Ascending aorta (tissue), 2 donors: ENCODE data around the gene TMEM121. TPM values are rescaled to one million over a fixed set of nuclear protein-coding genes. Genes with fewer than 3 reads are reported as not detected.
"Not testable (repeated sequence)": the region's sequence is repeated elsewhere in the genome, so short reads cannot be mapped to it uniquely, and the experiment has no call there.

Experiments used
- DNase-seq, 2 donors: peaks; one replicate each; pipeline ENCODE4 v3.0.0-alpha.2; 2019; ENCODE audit warnings: low spot score in 2 of 2
- H3K27ac ChIP-seq, 2 donors: fragments of 200-600 bp; sonication (generic); one replicate each; pipeline ENCODE4 v1.5.1; 2016 to 2017; ENCODE audit warnings: mild to moderate bottlenecking in 1 of 2
- H3K27me3 ChIP-seq: fragments of 200-600 bp; sonication (generic); one replicate; pipeline ENCODE4 v1.5.1; 2017
- H3K36me3 ChIP-seq, 2 donors: fragments of 200-600 bp; sonication (generic); one replicate each; pipeline ENCODE4 v1.5.1; 2016
- H3K4me1 ChIP-seq, 2 donors: fragments of 200-600 bp; sonication (generic); one replicate each; pipeline ENCODE4 v1.5.1; 2016 to 2017; ENCODE audit warnings: mild to moderate bottlenecking in 1 of 2
- H3K4me3 ChIP-seq, 2 donors: fragments of 200-600 bp; sonication (generic); one replicate each; pipeline ENCODE4 v1.5.1; 2016 to 2017; ENCODE audit warnings: mild to moderate bottlenecking in 1 of 2
- H3K9me3 ChIP-seq, 2 donors: fragments of 200-600 bp; sonication (generic); one replicate each; pipeline ENCODE4 v1.5.1; 2016
- intact Hi-C: fragments of 100-400 bp; cut with DNase I; formaldehyde crosslinking; loops from one replicate; pipeline ENCODE4 v1.15.1; 2023
- total RNA-seq: library from RNA; depleted of rRNA; stranded (reverse); fragments of >200 nt; gene quantifications from one replicate; pipeline ENCODE4 v1.1.0, GENCODE V29; 2016
- TF ChIP-seq, protein P1 (sequence below), 3 experiments: fragments of 200-600 bp in 2 of 3; fragments of 450-650 bp in 1 of 3; sonication (generic) in 2 of 3; IDR thresholded peaks; one replicate each; pipeline ENCODE4 v1.5.1; 2016 to 2019; ENCODE audit warnings: antibody characterized with exemption in 3 of 3, mild to moderate bottlenecking in 1 of 3, moderate library complexity in 1 of 3

The TMEM121 gene
- total RNA-seq, 1 donor from 2014 or later: 34.6 TPM

DNA sequence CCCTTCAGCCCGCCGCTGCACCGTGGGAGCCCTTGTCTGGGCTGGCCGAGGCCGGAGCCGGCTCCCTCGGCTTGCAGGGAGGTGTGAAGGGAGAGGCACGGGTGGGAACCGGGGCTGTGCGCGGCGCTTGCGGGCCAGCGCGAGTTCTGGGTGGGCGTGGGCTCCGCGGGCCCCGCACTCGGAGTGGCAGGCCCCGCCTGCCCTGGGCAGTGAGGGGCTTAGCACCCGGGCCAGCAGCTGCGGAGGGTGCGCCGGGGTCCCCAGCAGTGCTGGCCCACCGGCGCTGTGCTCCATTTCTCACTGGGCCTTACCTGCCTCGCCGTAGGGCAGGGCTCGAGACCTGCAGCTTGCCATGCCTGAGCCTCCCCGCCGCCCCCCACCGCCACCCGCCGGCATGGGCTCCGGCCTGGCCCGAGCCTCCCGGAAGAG is 21.4 kb downstream of the TMEM121 start:
- Histone ChIP-seq H3K36me3 (no peaks in the 10 kb centered on the region), H3K4me3 (no peak overlapping the region), H3K27ac (no peak overlapping the region), H3K9me3 (no peaks in the 10 kb centered on the region), H3K27me3 (no peaks in the 10 kb centered on the region), H3K4me1 (no peaks in the 10 kb centered on the region)
- TF ChIP-seq, protein P1, sequence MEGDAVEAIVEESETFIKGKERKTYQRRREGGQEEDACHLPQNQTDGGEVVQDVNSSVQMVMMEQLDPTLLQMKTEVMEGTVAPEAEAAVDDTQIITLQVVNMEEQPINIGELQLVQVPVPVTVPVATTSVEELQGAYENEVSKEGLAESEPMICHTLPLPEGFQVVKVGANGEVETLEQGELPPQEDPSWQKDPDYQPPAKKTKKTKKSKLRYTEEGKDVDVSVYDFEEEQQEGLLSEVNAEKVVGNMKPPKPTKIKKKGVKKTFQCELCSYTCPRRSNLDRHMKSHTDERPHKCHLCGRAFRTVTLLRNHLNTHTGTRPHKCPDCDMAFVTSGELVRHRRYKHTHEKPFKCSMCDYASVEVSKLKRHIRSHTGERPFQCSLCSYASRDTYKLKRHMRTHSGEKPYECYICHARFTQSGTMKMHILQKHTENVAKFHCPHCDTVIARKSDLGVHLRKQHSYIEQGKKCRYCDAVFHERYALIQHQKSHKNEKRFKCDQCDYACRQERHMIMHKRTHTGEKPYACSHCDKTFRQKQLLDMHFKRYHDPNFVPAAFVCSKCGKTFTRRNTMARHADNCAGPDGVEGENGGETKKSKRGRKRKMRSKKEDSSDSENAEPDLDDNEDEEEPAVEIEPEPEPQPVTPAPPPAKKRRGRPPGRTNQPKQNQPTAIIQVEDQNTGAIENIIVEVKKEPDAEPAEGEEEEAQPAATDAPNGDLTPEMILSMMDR (IDR thresholded peaks at IDR 0.05): no peak
- intact Hi-C loops: no loop called here
- no peak for DNase-seq

DNA sequence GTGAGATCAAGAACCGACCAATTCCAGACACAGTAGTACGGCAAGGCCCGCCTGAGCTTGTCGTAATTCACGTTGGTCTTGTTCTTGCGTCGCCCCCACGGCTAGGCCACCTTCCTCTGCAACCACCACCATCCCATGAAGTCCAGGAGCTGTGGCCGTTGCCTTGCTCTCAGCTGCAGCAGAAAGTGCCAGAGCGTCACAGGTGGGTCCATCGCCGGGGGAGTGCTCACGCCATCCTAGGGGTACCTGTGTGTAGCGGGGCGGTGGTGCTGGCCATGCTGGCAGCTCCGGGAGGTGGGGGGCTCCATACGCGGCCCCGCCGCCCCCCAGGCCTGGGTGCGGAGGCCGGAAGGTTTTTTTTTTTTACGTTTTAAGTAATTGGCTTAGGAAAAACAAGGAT is 23.1 kb downstream of the TMEM121 start:
- intact Hi-C loops: no loop called here
- TF ChIP-seq, protein P1 (IDR thresholded peaks at IDR 0.05): no peak
- Histone ChIP-seq H3K27me3 (no peaks in the 10 kb centered on the region), H3K36me3 (no peaks in the 10 kb centered on the region), H3K9me3 (no peaks in the 10 kb centered on the region), H3K27ac (no peak overlapping the region), H3K4me3 (no peak overlapping the region), H3K4me1 (no peaks in the 10 kb centered on the region)
- no peak for DNase-seq

DNA sequence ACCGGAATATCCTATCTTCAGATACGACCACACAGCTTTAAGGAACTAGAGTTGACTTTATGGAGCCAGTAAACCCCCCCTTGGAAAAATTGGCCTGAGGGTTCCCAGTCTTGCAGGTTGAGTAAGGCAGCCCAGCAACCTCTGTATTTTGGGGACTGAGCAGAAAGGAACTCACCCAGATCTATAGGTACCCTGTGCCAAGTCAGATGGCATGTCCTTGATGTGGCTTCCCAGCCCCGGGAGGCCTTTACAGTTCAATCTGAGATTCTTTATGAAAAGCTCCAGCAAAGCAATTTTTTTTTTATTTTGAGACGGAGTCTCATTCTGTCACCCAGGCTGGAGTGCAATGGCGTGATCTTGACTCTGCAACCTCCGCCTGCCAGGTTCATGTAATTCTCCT is 27.6 kb downstream of the TMEM121 start:
- no peaks in the 10 kb centered on the region for H3K9me3 ChIP-seq
- H3K4me3 ChIP-seq: no peak overlapping the region
- H3K36me3 ChIP-seq: no peaks in the 10 kb centered on the region
- no peak for DNase-seq
- TF ChIP-seq, protein P1 (IDR thresholded peaks at IDR 0.05): no peak
- H3K4me1 ChIP-seq: no peaks in the 10 kb centered on the region
- intact Hi-C loops: no loop called here
- no peak overlapping the region for H3K27ac ChIP-seq
- H3K27me3 ChIP-seq: no peaks in the 10 kb centered on the region

DNA sequence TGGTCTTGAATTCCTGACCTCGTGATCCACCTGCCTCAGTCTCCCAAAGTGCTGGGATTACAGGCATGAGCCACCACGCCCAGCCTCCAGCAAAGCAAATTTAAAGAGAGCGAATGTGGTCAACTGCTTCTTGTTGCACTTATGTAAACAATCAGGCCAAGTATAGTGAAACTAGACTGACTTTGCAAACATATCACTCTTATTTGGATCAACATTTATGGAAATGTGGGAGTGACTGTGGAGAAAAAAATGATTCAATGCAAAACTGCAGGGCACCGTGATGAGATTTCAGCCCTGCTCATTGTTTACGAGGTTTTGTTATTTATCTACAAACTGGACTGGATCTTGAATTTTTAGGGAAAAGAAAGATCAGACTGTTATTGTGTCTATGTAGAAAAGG is 28.1 kb downstream of the TMEM121 start:
- TF ChIP-seq, protein P1 (IDR thresholded peaks at IDR 0.05): no peak
- H3K4me3 ChIP-seq: no peak overlapping the region
- DNase-seq: no peak
- no peak overlapping the region for H3K27ac ChIP-seq
- no peaks in the 10 kb centered on the region for H3K27me3 ChIP-seq
- H3K4me1 ChIP-seq: no peaks in the 10 kb centered on the region
- H3K36me3 ChIP-seq: no peaks in the 10 kb centered on the region
- no peaks in the 10 kb centered on the region for H3K9me3 ChIP-seq
- intact Hi-C loops: no loop called here

DNA sequence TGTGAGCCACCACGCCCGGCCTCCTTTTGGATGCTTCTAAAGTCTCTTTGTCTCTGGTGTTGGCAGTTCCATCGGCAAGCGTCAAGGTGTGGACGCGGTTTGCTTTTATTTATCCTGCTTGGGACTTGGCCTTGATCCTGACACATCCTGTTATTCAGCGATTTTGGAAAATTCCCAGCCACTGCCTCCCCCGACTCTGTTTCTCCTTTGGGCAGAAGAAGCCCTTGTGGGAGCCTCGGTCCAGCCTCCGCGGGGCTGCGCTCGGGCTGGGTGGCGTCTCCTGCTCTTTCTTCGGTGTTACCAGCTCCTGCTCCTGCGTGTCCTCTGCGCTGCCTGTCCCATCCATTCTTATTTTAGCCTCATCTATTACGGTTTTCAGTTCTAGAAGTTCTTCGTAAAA is 31.3 kb downstream of the TMEM121 start:
- not testable (repeated sequence) for H3K27ac ChIP-seq

DNA sequence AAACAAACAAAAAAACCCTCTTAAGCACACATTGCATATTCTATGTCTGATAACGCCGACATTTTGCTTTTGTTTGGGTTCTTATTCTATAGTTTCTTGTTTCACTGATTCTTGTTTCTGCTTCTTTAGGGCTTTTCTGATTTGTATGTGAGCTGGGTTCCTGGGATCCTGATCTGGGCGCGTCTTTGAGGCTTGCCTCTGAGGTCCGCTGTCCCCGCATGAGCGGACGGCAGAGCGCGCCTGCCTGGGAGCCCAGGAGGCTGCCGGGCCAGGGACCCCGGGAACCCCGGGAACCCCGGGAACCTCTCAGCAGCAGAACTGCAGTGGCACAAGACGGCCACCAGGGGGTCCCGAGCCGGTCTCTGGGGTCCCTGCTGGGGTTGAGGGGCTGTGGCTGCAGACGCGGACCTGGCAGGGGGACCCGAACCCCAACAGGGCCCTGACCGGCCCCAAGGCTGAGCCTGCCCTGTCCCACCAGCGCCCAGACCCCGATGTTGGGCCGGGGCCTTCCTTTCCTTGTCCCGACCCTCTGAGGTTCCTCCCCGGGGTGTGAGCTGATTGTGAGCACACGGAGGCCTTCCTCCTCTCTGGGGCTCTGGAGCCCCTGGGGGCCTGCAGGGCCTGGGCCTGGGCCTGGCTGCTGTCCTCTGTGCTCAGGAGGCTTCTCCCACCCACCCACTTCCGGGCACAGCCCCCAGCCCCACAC is 32.2 kb downstream of the TMEM121 start:
- H3K4me3 ChIP-seq, H3K9me3 ChIP-seq, intact Hi-C loops, H3K27me3 ChIP-seq, H3K27ac ChIP-seq, H3K36me3 ChIP-seq, H3K4me1 ChIP-seq, DNase-seq: not testable (repeated sequence)
- TF ChIP-seq, protein P1 (IDR thresholded peaks at IDR 0.05): peak in 2 of 3 experiments; percentile 11 to 40

More for the DNA sequence above, 31.3 kb downstream of the TMEM121 start:
- H3K4me1 ChIP-seq, H3K36me3 ChIP-seq, H3K4me3 ChIP-seq, H3K9me3 ChIP-seq, intact Hi-C loops, DNase-seq, H3K27me3 ChIP-seq: not testable (repeated sequence)

DNA sequence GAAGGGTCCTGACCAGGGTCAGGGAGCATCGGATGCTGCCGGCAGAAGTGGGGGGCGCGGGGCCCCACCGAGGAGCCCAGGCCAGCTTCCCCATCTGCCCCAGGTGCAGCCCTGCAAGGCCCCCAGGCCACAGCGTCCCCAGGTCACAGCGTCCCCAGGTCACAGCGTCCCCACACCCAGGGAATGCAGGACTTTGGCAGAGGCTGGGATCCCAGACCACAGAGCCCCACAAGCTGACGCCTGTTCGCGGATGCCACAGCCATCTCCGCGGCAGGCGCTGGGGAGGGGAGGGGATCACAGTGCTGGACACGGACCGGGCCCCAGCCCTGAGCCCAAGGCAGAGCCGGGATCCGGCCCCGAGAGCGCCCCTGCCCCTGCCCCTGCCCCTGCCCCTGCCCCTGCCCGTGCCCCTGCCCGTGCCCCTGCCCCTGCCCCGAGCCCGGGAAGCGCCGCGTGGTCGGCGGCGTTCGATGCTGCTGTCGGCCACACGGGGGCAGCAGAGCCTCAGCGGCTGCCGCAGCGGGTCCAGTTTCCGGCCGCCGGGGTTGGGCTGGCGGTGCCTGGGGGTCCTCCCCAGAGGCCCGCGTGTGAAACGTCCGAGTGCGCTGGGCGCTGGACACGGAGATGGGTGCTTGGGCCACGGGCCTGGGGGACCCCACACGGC is 33.1 kb downstream of the TMEM121 start:
- DNase-seq: not testable (repeated sequence)

DNA sequence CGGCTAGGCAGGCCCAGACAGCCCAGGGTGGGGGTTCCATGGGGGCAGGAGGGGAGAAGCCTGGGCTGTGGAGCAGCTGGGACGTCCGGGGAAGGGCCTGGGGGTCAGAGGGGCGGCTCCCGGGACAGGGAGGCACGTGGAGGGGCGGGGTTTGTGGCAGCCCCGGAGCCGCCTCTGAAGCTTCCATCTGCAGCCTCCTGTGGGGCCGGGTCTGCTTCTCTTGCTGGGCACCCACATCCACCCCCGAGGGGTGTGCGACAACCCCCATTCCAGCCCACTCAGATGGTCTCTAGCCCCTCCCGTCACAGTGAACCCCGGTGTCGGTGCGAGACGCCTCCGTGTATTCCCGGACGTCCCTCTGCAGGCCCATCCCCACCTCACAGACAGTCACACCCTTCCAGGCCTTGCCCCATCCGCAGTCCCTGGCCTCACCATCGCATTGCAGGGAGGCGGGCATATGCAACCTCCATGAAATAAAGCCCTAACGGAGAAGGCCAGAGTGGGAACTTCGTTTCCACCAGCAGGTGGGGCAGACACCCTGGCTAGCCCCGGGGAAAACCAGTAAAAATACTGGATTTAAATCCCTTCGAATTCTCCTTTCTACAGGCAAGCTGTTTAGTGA is 33.8 kb downstream of the TMEM121 start:
- H3K9me3 ChIP-seq, H3K36me3 ChIP-seq, H3K4me3 ChIP-seq, H3K27ac ChIP-seq, DNase-seq, H3K4me1 ChIP-seq, H3K27me3 ChIP-seq, intact Hi-C loops: not testable (repeated sequence)

More for the DNA sequence above, 33.1 kb downstream of the TMEM121 start:
- H3K4me1 ChIP-seq, H3K27ac ChIP-seq, H3K9me3 ChIP-seq, H3K27me3 ChIP-seq, H3K36me3 ChIP-seq, intact Hi-C loops: not testable (repeated sequence)
- H3K4me3 ChIP-seq: peak overlapping the region in 1 of 2 donors; percentile 16

DNA sequence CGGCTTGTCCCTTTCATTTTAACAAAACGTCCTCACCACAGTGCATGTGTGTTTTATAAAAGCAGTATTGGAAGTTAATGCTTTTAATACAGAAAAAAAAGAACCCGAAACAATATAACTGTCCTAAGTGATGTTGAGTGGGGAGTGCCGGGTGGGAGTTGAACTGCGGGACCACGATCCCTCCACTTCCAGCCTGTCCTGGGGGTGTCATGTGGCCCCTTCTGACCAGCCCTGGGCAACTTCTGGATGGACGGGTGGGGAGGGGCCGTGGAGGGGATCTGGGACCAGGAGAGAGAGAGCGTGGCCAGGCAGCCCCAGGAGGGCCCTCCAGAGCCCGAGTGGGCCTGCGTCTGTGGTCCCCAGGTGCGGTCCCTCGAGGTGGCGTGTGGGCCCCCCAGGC is 35.0 kb downstream of the TMEM121 start:
- H3K27me3 ChIP-seq, intact Hi-C loops, H3K36me3 ChIP-seq, H3K27ac ChIP-seq, DNase-seq, H3K4me1 ChIP-seq, H3K4me3 ChIP-seq, H3K9me3 ChIP-seq: not testable (repeated sequence)
